Measurements from ENCODE around the gene GNAS.

GRCh38 chr20:58927490-58928061 is 75.1 kb downstream of the GNAS start:
- TF ChIP-seq POLR2A (IDR thresholded peaks at IDR 0.05; ENCODE audit: extremely low read depth, insufficient read length) (no peak), CTCF (IDR thresholded peaks at IDR 0.05; ENCODE audit: low read depth, low read length) (no peak)
